ENCODE results near the gene CCNB3.

CCNB3 gene

DNA sequence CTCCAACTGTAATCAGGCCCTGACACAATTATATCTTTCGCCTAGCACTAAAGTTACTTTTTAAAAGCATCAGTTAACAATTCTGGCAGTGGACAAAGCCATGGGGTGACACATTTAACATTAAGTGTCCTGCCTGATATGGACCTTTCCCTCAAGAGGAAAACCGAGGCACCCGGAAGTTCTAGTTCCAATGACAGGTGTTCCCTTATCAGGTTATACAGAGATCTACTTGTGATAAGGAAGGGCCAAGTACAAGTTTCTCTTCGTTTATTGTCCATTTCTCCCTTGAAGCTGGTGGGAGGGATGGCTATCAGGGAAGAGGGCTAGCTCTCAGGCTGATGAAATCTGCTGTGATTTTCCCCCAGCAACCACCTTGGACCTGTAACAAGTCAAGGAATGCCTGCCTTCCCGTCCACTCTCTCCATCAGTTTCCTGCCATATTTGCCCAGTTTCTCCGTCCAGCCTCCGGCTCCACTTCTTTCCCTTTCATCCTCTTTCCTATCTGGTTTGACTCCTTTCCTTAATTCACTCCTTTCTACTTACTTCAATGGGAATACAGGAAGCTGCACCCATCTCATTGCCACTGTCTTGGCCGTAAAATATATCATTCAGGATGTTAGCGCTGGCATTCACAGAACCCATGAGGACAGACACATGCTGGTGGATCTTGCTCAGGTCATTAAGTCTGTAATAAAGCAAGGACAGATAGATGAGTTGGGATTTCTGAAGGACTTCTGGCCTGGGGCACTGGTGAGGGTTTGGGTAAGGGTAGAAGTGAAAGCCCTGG is 171.1 kb downstream of the CCNB3 start:
- no peak for DNase-seq (ENCODE audit: low spot score)

GRCh38 chrX:50381729-50382415 is 177.3 kb downstream of the CCNB3 start:
- no peak for DNase-seq (ENCODE audit: low spot score)

DNA sequence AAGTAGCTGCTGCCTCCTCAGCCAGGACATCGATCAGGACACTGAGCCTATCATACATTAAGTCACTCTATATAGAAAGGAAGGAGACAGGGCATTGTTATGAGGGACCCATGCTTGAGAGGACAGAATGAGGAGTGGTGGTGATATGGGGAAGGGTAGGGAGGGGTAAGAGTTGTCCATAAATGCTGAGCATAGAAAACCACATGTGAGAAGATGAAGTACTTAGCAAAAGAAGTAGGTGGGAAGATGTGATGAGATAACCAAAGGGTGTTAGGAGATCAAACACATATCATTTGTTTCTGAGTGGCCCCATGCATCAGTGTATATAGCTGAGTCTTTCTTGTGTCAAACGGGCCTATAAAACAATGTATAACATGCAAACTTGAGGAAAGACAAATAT is 182.0 kb downstream of the CCNB3 start:
- no peak for DNase-seq (ENCODE audit: low spot score)

DNA sequence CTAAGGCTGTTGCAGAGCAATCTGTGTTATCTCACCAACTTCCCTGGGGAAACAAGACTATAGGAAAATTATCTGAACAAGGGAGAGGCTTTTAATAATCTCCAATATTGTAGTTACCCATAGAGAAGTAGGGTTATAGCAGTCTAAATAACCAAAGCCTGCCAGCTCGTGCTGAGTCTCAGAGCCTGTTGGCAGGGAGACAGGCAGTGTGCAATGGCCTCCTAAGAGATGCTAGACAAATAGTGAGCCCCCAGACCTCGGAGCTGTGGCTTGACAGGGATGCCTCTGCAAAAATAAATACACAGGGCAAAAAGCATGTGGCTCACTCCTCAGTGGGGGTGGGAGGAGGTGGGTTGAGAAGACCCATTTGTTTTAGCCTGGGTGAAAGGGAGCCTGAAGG is 189.3 kb downstream of the CCNB3 start:
- no peak for DNase-seq (ENCODE audit: low spot score)
